GM20431 (cell line): ENCODE data around the gene ST3GAL6.

ENCODE experiments used
- in situ Hi-C: fragments of 300-500 bp; cut with MseI, MboI; formaldehyde crosslinking; loops from one replicate; pipeline ENCODE4 v1.15.0; 2020; ENCODE audit warnings: low sequenced_read_pairs; ENCODE audit not compliant: unreplicated experiment

ST3GAL6 gene

GRCh38 chr3:98796334-98796733 is 33.2 kb downstream of the ST3GAL6 start:
- in situ Hi-C loops = loop anchor here (25.0 kb wide), 1 partner anchor 184 kb away; no protein-coding TSS in a partner anchor

DNA sequence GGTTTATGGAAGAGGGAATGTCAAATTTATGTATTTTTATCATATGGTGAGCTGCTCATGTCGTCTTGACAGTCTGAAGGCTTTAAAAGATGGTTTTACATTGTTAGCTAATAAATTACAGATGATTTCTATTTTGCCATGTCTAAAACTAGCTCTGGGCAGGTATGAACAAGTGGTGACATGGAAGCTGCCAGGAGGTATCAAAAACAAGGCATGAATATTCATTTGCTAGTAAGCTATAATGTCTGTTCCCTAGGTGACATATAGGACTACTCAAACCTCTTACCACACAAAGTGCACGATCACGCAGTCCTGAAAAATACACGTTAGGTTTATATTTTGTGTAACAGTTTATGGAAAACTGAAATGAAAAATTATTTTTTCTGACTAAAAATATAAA is 34.8 kb downstream of the ST3GAL6 start:
- in situ Hi-C loops = loop anchor here (25.0 kb wide), 1 partner anchor 186 kb away; no protein-coding TSS in a partner anchor

DNA sequence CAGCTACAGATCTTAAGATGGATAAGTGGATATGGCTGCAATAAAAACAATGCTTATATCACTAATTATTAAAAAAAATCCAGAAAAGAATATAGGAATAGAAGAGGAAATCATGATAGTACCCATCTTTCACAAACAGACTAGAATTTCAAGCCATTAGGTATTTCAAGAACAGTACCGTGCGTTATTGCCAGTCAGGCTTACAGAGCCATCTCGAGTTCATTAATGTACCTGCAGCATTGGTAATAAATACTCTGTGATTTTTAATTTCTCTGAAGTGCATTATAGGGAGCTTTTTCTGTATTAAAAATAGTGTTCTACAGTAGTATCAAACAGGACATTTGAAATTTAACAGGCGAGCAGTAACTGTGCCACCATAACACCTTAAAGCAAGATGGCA is 35.7 kb downstream of the ST3GAL6 start:
- in situ Hi-C loops = loop anchor here (25.0 kb wide), 1 partner anchor 187 kb away; no protein-coding TSS in a partner anchor

GRCh38 chr3:98799479-98799878 is 36.3 kb downstream of the ST3GAL6 start:
- in situ Hi-C loops = loop anchor here (25.0 kb wide), 1 partner anchor 187 kb away; no protein-coding TSS in a partner anchor

DNA sequence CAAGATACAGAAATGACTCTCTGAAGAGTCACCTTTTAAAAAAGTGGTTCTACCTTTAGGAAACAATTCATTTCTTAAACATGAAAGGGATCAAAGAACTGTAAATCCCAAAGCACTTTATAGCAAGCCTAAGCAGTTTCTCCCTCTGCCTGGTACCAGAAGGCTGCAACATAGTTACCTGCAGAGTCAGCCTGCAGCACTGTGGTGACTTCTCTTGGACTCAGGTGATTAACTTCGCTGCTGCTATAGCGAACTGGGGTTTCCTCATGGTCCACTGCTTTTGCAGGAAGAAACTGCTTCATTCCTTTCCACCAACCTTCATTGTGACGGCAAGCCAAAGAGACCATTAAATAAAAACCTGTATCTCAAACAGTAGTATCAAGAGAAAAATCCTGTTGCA is 37.3 kb downstream of the ST3GAL6 start:
- in situ Hi-C loops = loop anchor here (25.0 kb wide), 2 partner anchors 187 to 387 kb away; no protein-coding TSS in a partner anchor

GRCh38 chr3:98801043-98801747 is 38.1 kb downstream of the ST3GAL6 start:
- in situ Hi-C loops = loop anchor here (25.0 kb wide), 2 partner anchors 186 to 386 kb away; no protein-coding TSS in a partner anchor

DNA sequence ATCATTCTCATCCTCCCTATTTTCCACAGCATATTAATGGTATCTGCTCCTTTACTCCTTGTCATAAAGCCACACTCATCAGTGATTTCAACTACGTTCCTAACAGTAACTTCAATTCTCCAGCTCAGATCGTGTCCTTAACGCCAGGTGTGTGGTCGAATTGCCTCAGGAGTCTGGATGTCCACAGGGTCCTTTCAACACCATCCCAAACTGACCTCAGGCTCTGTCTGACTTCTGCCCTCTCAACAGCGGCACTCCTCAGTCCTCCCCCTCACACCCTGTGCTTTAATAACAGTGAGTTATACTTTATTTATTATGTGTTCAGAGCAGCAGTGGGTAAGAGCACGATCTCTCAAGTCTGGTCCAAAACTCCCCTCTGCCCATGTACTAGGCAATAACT is 42.4 kb downstream of the ST3GAL6 start:
- in situ Hi-C loops = loop anchor here (25.0 kb wide), 2 partner anchors 182 to 382 kb away; no protein-coding TSS in a partner anchor

DNA sequence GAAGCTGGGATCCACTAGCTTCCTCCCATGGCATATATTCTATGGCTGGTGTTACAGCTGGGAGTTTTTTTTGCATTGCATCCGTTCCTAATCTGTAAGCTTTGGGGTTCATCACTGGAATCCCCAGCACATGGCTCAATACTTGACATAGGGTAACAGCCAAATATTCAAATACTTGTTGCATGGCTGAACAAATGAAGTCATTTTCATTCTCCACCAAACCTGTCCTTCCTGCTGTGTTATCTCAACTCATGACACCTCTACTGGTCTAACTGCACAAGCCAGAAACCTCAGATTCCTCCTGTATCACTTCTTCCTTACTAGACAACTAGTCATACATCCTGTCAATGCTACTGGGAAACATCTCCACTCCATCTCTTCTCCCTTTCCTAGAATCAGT is 43.4 kb downstream of the ST3GAL6 start:
- in situ Hi-C loops = loop anchor here (25.0 kb wide), 2 partner anchors 181 to 381 kb away; no protein-coding TSS in a partner anchor

GRCh38 chr3:98807011-98807410 is 43.9 kb downstream of the ST3GAL6 start:
- in situ Hi-C loops = loop anchor here (25.0 kb wide), 2 partner anchors 180 to 380 kb away; no protein-coding TSS in a partner anchor

- in situ Hi-C loops = loop anchor here (25.0 kb wide), 2 partner anchors 180 to 380 kb away; no protein-coding TSS in a partner anchor
Observed at GRCh38 chr3:98807561-98807960, 44.4 kb downstream of the ST3GAL6 start.

- in situ Hi-C loops = loop anchor here (25.0 kb wide), 2 partner anchors 179 to 379 kb away; no protein-coding TSS in a partner anchor
Observed at GRCh38 chr3:98808071-98808470, 44.9 kb downstream of the ST3GAL6 start.

DNA sequence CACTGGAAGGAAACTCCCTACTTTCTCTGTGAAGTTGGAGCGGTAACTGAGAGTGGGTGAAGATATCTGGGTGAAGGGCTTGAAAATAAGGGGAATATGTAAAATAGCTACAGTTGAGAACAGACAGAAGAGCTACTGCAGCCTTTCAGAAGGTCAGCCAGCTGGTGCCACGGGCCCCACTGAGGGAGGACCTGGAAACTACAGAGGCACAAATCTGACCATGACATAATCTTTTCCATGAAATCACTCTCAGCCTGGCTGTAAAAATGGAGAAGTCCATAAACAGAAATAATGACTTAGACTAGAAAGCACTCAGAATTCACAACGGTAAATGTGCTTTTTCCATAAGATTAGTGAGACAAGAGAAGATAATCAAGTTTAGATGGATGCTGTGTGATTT is 46.4 kb downstream of the ST3GAL6 start:
- in situ Hi-C loops = loop anchor here (25.0 kb wide), 2 partner anchors 178 to 378 kb away; no protein-coding TSS in a partner anchor

DNA sequence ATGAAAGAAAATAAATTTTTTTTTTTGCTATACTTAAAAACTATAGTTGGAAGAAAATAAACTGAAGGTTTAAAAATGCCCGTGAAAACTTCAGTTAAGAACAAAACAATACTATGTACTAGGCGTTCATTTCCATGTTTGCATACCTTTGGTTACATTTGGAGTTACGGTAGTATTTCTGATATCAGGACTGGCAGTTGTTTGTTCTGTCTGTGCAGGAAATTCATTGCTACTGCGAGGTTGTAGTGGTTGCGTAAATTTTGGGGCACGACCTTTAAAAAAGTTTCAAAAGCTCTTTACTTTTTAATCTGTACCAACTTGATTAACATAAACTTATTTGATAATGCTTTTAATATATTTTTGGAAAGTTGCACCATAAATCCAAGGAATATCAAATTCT is 47.9 kb downstream of the ST3GAL6 start:
- in situ Hi-C loops = loop anchor here (25.0 kb wide), 2 partner anchors 176 to 376 kb away; no protein-coding TSS in a partner anchor

- in situ Hi-C loops = loop anchor here (25.0 kb wide), 2 partner anchors 174 to 374 kb away; no protein-coding TSS in a partner anchor
Observed at GRCh38 chr3:98812851-98813374, 49.8 kb downstream of the ST3GAL6 start.

- in situ Hi-C loops = loop anchor here (25.0 kb wide), 2 partner anchors 172 to 372 kb away; no protein-coding TSS in a partner anchor
Observed at GRCh38 chr3:98814817-98815420, 51.8 kb downstream of the ST3GAL6 start.

GRCh38 chr3:98817547-98818041 is 54.5 kb downstream of the ST3GAL6 start:
- in situ Hi-C loops = loop anchor here (25.0 kb wide), 2 partner anchors 170 to 370 kb away; no protein-coding TSS in a partner anchor

DNA sequence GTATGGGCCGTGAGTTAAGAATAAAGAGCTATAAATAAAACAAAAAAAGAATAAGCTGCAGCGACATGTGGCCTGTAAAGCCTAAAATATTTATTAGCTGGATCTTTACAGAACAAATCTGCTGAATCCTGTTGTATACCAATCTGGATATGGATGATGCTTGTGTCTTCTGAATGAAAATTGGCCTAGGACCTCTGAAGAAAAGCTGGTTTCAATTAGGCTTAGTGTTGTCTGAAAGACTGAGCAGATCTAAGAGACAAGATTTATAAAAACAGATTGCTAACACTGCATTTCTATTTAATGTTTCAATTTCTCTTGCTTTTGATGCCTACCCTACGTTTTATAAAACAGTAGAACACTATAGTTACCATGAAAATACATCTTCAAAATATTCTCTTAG is 57.9 kb downstream of the ST3GAL6 start:
- in situ Hi-C loops = loop anchor here (25.0 kb wide), 2 partner anchors 166 to 366 kb away; no protein-coding TSS in a partner anchor

DNA sequence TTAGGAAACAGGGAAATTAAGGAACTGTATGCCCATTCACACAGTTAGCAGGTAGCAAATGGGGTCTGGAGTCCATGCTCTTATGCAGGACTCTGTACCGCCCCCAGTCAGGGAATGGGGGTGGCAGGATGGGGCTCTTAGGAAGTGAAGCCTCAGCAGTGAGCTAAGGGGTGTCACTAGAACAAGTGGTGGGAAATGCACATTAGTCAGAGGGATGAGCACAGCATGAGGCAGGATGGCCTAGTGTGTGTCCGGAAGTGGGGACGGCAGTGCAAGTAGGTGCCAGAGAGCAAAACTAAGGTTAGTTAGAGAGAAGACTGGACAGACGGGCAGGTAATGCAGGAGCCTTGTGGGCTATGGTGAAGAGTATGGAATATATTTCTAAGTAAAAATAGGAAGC is 60.7 kb downstream of the ST3GAL6 start:
- in situ Hi-C loops = loop anchor here (25.0 kb wide), 2 partner anchors 164 to 364 kb away; no protein-coding TSS in a partner anchor

- in situ Hi-C loops = loop anchor here (25.0 kb wide), 2 partner anchors 163 to 363 kb away; no protein-coding TSS in a partner anchor
Observed at GRCh38 chr3:98824256-98824655, 61.1 kb downstream of the ST3GAL6 start.

- in situ Hi-C loops = no loop called here
Observed at GRCh38 chr3:98826126-98826525, 63.0 kb downstream of the ST3GAL6 start.
